Measurements from ENCODE around the gene SPATA24. TPM values are rescaled to one million over a fixed set of nuclear protein-coding genes. Genes with fewer than 3 reads are reported as not detected.

Gene SPATA24
- total RNA-seq, 1 experiment from 2014 or later = 3.1 TPM

GRCh38 chr5:139410993-139411828, 7.3 kb upstream of the SPATA24 start:
- intact Hi-C loops (cut with micrococcal nuclease) = no loop called here
- Histone ChIP-seq H3K36me3 (ENCODE audit: control insufficient read depth in 1 of 2, insufficient read depth in 2 of 2, low read length in 2 of 2) (no peaks in the 10 kb centered on the region), H3K27me3 (ENCODE audit: insufficient read depth, low read length) (no peaks in the 10 kb centered on the region), H3K4me2 (ENCODE audit: low read length) (no peak overlapping the region), H3K9me2 (ENCODE audit: insufficient read depth) (no peaks in the 10 kb centered on the region), H3K9me3 (ENCODE audit: control insufficient read depth in 1 of 2, insufficient read depth in 1 of 2, low read depth in 1 of 2, low read length in 2 of 2) (no peaks in the 10 kb centered on the region), H4K20me1 (ENCODE audit: insufficient read depth) (no peaks in the 10 kb centered on the region), H3K79me2 (ENCODE audit: insufficient read depth, low read length) (no peaks in the 10 kb centered on the region), H2AFZ (ENCODE audit: low read depth, low read length, poor library complexity, severe bottlenecking) (no peak overlapping the region), H3K27ac (ENCODE audit: low read depth, low read length) (no peak overlapping the region), H3K4me3 (replicated peaks in 1 of 2; ENCODE audit: low read depth in 1 of 2, low read length in 2 of 2) (no peak overlapping the region), H3K9ac (ENCODE audit: low read length) (no peak overlapping the region), H3K4me1 (ENCODE audit: control insufficient read depth in 1 of 2, insufficient read depth in 2 of 2, low read length in 2 of 2) (no peaks in the 10 kb centered on the region)
- POLR2A ChIA-PET = no interaction called here
- ATAC-seq (no peak), DNase-seq (ENCODE audit: low read depth, low spot score) (no peak)
- TF ChIP-seq JUND (IDR thresholded peaks at IDR 0.05) = no peak
- no peak for TF ChIP-seq RAD21 (IDR thresholded peaks at IDR 0.05; ENCODE audit: low read depth)
- no peak for TF ChIP-seq MAX (IDR thresholded peaks at IDR 0.05)
- TF ChIP-seq CBX3 (IDR thresholded peaks at IDR 0.05; ENCODE audit: low read depth) = no peak
- TF ChIP-seq SRF (IDR thresholded peaks at IDR 0.05; ENCODE audit: low read depth) = no peak
- no peak for TF ChIP-seq EZH2 (IDR thresholded peaks at IDR 0.05)
- no peak for TF ChIP-seq POLR2A (IDR thresholded peaks at IDR 0.05; ENCODE audit: borderline replicate concordance, extremely low read depth, insufficient read depth, insufficient read length)
- no peak for TF ChIP-seq REST (IDR thresholded peaks at IDR 0.05; ENCODE audit: low read depth)
- TF ChIP-seq ZBTB33 (IDR thresholded peaks at IDR 0.05; ENCODE audit: extremely low read depth, insufficient replicate concordance, low read length) = no peak
- no TSS peak for BruUV-seq (replicated peaks)
- RAD21 ChIA-PET (ENCODE audit: low non-redundant PET in 1 of 2, low total read pairs in 2 of 2, uncharacterized antibody in 2 of 2, unreplicated experiment in 2 of 2) = no interaction called here
- CTCF ChIA-PET = interaction anchor here (2.5 kb wide), 1 partner anchor 11 kb away, joined by 7 read pairs; no protein-coding TSS in a partner anchor
